Mucosa of stomach (tissue), 1 donor: ENCODE results near the gene NAV1.
"Not testable (repeated sequence)": the region's sequence is repeated elsewhere in the genome, so short reads cannot be mapped to it uniquely, and the experiment has no call there.

Source experiments
- H3K27me3 ChIP-seq: one replicate; pipeline ENCODE4 v1.7.0; 2013; ENCODE audit warnings: mild to moderate bottlenecking, low read length; ENCODE audit not compliant: control insufficient read depth, insufficient read depth
- H3K36me3 ChIP-seq: one replicate; pipeline ENCODE4 v1.7.0; 2013; ENCODE audit warnings: low read length; ENCODE audit not compliant: control insufficient read depth, insufficient read depth
- H3K4me1 ChIP-seq: one replicate; pipeline ENCODE4 v1.7.0; 2013; ENCODE audit warnings: mild to moderate bottlenecking, low read length; ENCODE audit not compliant: control insufficient read depth, insufficient read depth
- H3K4me3 ChIP-seq: one replicate; pipeline ENCODE4 v1.7.0; 2013; ENCODE audit warnings: low read length
- H3K9ac ChIP-seq: one replicate; pipeline ENCODE4 v1.7.0; 2013; ENCODE audit warnings: mild to moderate bottlenecking, low read length, moderate library complexity
- H3K9me3 ChIP-seq: one replicate; pipeline ENCODE4 v1.7.0; 2013; ENCODE audit warnings: mild to moderate bottlenecking, low read length, moderate library complexity; ENCODE audit not compliant: control insufficient read depth
- donor health status: Pancreatic carcinoma.

The NAV1 gene

DNA sequence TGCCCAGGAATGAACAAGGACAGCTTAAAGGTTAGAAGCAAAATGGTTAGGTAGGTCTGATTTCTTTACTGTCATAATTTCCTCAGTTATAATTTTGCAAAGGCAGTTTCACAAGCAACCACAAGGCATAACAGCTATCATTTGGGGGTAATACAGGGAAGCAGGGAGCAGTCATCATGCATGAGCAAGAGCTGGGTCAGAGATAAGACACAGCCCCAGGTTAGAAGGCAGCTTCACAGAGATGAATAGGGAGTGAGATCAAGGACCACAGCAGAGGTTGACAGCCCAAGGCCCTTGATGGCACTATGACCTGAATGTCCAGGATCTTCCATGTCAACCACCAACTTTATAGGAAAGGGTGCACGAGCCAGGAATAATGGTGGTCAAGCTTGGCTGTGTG lies 23.0 kb upstream of the NAV1 start:
- H3K9ac ChIP-seq = no peak overlapping the region
- peaks cover 54% of the 10 kb centered on the region for H3K4me1 ChIP-seq
- no peak overlapping the region for H3K4me3 ChIP-seq
- H3K9me3 ChIP-seq = no peaks in the 10 kb centered on the region
- H3K27me3 ChIP-seq = no peaks in the 10 kb centered on the region
- no peaks in the 10 kb centered on the region for H3K36me3 ChIP-seq

DNA sequence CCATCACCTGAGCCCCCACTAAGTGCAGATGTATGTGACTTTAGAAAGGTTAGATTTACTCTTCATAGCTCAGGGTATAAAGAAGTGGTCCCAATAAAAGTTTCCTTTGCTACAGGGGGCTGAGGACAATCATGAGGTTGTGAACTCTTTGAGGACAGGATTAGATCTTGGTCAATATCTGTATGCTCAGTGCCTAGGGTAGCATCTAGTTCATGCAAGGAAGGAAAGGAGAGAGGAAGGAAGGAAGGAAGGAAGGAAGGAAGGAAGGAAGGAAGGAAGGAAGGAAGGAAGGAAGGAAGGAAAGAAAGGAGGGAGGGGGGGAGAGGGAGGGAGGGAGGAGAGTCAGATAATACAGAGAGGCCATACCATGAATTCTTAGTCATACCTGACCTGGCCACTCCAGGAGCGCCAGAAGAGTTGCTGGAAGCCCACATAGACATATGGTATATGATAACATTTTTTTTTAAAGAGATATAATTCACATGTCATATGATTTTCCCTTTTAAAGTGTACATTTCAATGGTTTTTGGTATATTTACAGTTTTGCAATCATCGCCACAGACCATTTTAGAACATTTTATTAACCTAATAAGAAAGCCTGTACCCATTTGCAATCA lies 22.3 kb upstream of the NAV1 start:
- H3K9ac ChIP-seq = no peak overlapping the region
- no peak overlapping the region for H3K4me3 ChIP-seq
- H3K36me3 ChIP-seq = no peaks in the 10 kb centered on the region
- no peaks in the 10 kb centered on the region for H3K27me3 ChIP-seq
- H3K4me1 ChIP-seq = peaks cover 47% of the 10 kb centered on the region
- no peaks in the 10 kb centered on the region for H3K9me3 ChIP-seq

DNA sequence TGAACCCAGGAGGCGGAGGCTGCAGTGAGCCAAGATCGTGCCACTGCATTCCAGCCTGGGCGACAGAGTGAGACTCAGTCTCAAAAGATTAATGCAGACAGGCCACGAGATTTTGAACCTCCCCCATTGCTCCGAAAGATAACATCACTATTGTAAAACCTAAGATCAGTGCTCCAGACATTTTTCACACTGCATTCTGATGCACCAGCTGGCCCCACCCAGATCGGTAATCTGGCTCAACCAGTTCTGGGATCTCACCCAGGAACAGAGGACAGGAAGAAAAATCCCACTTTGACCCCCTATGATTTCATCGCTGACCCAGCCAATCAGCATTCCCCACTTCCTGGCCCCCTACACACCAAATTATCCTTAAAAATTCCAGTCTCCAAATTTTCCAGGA lies 21.3 kb upstream of the NAV1 start:
- Histone ChIP-seq H3K4me3 (no peak overlapping the region), H3K9me3 (no peaks in the 10 kb centered on the region), H3K27me3 (no peaks in the 10 kb centered on the region), H3K9ac (no peak overlapping the region), H3K4me1 (peaks cover 36% of the 10 kb centered on the region), H3K36me3 (no peaks in the 10 kb centered on the region)

DNA sequence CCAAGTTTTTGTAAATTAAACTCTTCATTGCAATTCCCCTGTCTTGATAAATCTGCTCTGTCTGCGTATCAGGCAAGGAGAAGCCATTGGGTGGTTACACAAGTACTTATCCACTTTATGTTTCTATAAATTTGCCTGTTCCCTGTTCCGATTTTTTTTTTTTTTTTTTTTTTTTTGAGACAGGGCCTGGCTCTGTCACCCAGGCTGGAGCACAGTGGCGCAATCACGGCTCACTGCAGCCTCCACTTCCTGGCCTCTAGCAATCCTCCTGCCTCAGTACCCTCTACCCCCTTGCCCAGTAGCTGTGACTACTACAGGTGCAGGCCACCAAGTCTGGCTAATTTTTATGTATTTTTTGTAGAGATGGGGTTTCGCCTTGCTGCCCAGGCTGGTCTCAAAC lies 20.9 kb upstream of the NAV1 start:
- H3K4me3 ChIP-seq = no peak overlapping the region
- no peak overlapping the region for H3K9ac ChIP-seq
- H3K27me3 ChIP-seq = no peaks in the 10 kb centered on the region
- peaks cover 32% of the 10 kb centered on the region for H3K4me1 ChIP-seq
- H3K36me3 ChIP-seq = no peaks in the 10 kb centered on the region
- H3K9me3 ChIP-seq = no peaks in the 10 kb centered on the region

DNA sequence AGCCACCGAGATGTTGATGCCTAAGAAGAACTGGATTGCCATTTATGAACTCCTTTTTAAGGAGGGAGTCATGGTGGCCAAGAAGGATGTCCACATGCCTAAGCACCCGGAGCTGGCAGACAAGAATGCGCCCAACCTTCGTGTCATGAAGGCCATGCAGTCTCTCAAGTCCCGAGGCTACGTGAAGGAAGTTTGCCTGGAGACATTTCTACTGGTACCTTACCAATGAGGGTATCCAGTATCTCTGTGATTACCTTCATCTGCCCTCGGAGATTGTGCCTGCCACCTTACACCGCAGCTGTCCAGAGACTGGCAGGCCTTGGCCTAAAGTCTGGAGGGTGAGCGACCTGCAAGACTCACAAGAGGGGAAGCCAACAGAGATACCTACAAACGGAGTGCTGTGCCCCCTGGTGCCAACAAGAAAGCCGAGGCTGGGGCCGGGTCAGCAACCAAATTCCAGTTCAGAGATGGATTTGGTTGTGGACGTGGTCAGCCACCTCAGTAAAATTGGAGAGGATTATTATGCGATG lies 18.8 kb upstream of the NAV1 start:
- not testable (repeated sequence) for H3K9ac ChIP-seq, H3K36me3 ChIP-seq, H3K9me3 ChIP-seq, H3K27me3 ChIP-seq, H3K4me3 ChIP-seq
- H3K4me1 ChIP-seq = peaks cover 20% of the 10 kb centered on the region

DNA sequence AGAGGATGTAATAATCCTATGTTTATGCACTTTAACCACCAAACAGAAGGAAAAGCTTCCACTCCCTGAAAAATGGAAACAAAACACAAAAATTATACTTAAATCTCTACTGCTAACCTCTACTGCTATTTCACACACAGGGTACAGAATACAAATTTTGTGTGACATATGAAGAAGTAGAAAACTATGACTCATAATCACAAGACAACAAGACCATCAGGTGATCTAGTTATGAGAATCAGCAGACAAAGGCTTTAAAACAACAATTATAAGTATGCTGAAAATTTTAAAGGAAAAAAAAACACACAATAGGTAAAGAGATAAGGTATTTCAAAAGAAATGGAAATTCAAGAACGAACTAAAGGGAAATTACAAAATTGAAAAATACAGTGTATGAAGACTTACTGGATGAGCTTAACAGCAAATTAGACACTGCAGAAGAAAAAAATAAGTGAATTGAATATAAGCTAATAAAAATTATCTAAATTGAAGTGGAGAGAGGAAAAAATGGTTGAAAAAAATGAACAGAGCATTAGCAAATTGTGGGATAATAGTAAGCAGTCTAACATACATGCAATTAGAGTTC lies 13.6 kb upstream of the NAV1 start:
- no peaks in the 10 kb centered on the region for H3K27me3 ChIP-seq
- peaks cover 5% of the 10 kb centered on the region for H3K4me1 ChIP-seq
- H3K36me3 ChIP-seq = no peaks in the 10 kb centered on the region
- no peak overlapping the region for H3K4me3 ChIP-seq
- H3K9ac ChIP-seq = no peak overlapping the region
- no peaks in the 10 kb centered on the region for H3K9me3 ChIP-seq

DNA sequence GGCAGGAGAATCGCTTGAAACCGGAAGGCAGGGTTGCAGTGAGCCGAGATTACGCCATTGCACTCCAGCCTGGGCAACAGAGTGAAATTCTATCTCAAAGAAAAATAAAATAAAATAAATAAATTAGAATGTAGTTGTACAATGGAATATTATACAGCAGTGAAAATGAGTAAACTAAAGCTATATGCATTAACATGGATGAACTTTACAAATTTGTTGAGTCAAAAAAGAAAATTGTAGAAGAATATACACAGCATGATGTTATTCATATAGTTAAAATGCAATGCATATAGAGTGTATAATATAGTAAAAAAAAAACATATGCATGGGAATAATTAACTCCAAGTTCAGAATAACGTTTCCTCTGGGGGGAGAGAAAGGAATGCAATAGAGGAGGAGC lies 11.0 kb upstream of the NAV1 start:
- H3K4me3 ChIP-seq = no peak overlapping the region
- H3K4me1 ChIP-seq = peaks cover 5% of the 10 kb centered on the region

DNA sequence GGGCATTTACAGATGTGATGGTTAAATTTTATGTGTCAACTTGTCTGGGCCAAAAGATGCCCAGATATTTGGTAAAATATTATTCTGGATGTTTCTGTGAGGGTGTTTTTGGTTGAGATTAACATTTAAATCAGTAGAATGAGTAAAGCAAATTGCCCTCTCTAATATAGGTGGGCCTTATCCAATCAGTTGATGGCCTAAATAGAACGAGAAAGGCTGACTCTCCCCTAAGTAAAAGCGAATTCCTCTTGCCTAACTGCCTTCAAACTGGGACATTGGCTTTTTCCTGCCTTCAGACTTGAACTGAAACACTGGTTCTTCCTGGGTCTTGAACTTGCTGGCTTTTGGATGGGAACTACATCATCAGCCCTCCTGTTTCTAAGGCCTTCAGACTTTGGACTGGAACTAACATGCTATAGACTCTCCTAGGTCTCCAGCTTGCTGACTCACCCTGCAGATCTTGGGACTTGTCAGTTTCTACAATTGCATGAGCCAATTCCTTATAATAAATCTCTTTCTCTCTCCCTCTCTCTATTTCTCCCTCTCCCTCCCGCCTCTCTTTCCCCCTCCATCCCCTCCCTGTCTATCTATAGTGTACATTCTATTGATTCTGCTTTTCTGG lies 10.2 kb upstream of the NAV1 start:
- no peaks in the 10 kb centered on the region for H3K36me3 ChIP-seq
- H3K27me3 ChIP-seq = no peaks in the 10 kb centered on the region
- H3K9me3 ChIP-seq = no peaks in the 10 kb centered on the region
- peaks cover 5% of the 10 kb centered on the region for H3K4me1 ChIP-seq
- no peak overlapping the region for H3K9ac ChIP-seq
- H3K4me3 ChIP-seq = no peak overlapping the region

More for the DNA sequence above, 11.0 kb upstream of the NAV1 start:
- no peaks in the 10 kb centered on the region for H3K36me3 ChIP-seq
- no peaks in the 10 kb centered on the region for H3K9me3 ChIP-seq
- no peaks in the 10 kb centered on the region for H3K27me3 ChIP-seq
- H3K9ac ChIP-seq = no peak overlapping the region

DNA sequence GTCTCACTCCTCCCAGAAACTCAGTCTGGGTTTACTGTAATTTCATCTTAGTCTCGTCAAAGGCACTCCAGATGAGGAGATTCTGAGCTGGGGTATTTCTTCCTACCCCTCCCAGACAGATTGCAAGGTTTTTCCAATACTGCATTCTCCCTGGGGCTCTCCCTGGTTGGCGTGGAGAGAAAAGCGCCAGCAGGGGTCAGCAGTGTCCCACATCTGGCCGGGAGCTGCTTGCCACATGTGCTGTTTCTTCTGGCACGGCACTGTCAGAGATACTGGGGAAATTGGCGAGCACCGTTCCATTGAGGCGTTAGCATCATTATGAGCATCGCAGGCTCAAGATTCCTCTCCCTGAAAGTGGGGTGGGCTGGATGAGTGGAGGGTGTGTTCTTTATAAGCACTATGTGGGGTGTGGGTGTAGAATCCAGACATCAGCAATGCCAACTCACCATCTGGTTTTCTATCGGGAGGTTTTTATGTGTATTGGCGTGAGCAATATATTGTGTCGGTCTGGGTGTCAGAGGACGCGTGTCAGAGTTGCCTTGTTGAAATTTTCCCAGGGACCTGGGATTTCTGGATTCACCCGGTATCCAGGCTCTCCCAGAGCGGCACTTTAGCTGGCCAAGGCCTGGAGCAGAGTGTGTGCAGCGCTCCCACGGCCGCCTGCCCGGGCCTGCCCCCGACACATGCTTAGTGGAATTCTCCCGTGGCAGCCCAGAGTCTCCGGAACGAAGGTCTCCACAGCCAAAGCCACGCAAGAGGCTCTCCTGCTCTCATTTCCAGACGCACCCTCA lies 8.0 kb upstream of the NAV1 start:
- no peak overlapping the region for H3K9ac ChIP-seq
- H3K9me3 ChIP-seq = no peaks in the 10 kb centered on the region
- peaks cover 6% of the 10 kb centered on the region for H3K4me1 ChIP-seq
- no peaks in the 10 kb centered on the region for H3K36me3 ChIP-seq
- H3K4me3 ChIP-seq = no peak overlapping the region
- peaks cover under 1% of the 10 kb centered on the region for H3K27me3 ChIP-seq

DNA sequence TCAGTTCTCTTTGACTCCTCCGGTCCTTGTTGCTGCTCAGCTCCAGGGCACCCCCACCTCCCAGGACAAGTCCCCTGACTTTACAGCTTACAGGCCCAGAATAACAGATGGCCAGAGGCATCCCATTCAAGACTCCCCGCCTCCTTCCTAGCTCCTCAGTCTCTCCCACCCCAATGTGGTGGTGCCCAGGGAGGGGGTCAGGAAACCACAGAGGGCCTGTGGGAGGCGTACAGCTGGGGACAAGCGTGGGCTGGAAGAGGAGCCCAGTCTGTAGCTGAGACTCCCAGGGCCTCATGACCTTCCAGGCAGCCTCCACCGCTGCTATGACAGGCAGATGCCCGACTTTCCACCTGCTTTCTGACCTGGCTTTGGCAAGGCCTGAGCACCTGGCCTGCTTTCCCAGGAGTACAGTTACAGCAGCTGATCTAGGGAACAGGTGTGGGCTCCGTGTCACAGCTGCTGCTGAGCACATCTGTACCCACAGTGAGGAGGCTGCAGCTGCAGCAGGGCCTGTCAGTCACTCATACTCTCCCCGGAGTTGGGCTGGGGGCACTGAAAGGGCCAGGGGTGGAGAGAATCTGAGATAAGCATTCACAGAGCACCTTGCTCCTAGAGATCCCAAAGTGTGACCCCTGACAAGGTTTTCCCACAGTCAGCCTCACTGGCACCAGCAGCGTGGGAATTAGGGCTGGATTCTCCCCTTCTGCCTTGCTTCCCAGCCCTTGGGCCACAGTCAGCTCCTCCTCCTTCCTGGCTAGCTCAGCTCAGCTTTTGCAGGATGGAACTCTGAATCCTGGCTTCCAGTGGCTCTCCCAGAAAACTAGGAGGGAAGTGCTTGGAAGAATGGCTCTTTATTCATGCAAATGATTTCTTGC lies 7.1 kb upstream of the NAV1 start:
- no peak overlapping the region for H3K4me3 ChIP-seq
- peaks cover 12% of the 10 kb centered on the region for H3K4me1 ChIP-seq
- no peaks in the 10 kb centered on the region for H3K9me3 ChIP-seq
- H3K9ac ChIP-seq = no peak overlapping the region
- H3K36me3 ChIP-seq = no peaks in the 10 kb centered on the region
- H3K27me3 ChIP-seq = peaks cover 9% of the 10 kb centered on the region

DNA sequence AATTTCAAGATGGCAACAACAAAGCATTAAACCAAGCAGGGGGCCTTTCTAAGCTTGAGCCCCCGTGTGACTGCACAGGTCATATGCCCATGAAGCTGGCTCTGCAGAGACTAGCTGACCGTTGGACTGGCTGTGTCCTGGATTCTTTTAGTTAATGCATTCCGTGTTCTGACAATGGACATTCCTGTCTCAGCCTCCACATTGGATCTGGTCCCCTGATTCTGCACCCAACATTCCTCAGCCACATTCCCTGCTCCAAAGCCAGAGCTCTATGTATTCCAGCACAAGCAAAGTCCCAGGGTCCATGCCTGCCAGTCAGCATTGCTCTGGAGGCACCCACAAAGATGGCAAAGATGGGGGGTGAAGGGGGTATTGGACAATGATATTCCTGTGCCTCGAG lies 5.1 kb upstream of the NAV1 start:
- H3K4me1 ChIP-seq = peaks cover 18% of the 10 kb centered on the region
- H3K4me3 ChIP-seq = no peak overlapping the region
- peaks cover 29% of the 10 kb centered on the region for H3K27me3 ChIP-seq

More for the DNA sequence above, 5.1 kb upstream of the NAV1 start:
- Histone ChIP-seq H3K36me3 (no peaks in the 10 kb centered on the region), H3K9me3 (no peaks in the 10 kb centered on the region), H3K9ac (no peak overlapping the region)
